ENCODE measurements around the gene SSRP1.

DNA sequence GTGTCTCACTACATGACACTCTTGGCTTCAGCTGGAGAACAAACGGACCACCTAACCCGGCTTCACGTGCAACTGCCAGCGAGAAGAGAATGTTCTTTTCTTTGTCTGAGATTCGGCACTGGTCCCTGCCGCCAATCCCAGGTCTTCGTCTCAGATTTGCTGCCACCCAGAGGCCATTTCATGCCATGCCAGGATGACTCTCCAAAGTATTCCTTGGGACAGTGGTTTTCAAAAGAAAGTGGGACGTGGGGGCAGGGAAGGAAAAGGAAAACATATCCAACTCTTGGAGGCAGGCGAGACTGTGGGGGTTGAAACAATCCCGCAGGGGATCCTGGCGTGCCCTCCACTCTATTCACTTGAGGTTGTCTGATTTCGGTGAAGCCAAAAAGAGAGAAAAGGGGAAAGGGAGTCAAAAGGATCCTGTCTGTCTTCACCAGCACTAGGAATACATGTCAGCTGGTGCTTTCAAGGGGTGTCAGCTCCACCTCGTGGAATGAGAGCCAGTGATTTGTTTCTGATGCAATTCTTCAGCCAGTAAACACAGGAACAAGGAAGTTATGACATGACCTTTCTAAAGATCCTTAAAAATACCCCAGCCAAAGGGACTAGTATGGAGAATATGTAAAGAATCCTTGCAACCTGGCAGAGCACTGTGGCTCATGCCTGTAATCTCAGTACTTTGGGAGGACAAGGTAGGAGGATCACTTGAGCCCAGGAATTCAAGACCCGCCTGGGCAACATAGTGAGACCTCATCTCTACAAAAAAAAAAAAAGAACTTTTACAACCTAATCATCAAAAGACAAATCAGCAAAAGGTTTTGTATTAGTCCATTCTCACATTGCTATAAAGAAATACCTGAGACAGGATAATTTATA is 57.6 kb downstream of the SSRP1 start:
- TF ChIP-seq CTCF (IDR thresholded peaks at IDR 0.05) (peak; percentile 91), ZFX (IDR thresholded peaks at IDR 0.05; ENCODE audit: borderline replicate concordance) (no peak)

Measured in 22Rv1 (cell line).